ENCODE results near the gene KRTAP1-1.

DNA sequence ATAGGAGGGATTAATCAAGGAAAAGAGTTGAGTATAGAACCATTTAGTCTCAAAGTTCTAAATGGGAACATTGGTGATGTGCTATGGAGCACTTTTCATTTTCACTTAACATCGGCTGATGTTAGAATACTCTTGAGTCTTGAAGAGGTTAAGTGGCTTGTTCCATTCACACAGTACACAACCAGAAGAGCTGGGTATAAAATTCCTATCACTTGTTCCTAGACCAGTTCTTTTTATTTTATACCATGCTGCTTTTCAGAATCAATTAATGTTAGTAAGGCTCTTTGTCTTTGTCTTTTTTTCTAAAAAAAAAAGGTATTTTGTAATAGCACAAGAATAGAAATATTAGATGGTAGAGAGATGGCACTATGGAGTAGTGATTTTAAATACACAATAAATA, 1.7 kb upstream of the KRTAP1-1 start:
- TF ChIP-seq CTCF (IDR thresholded peaks at IDR 0.05; ENCODE audit: low read depth, low read length, poor library complexity, severe bottlenecking), result no peak
- TF ChIP-seq EZH2phosphoT487 (IDR thresholded peaks at IDR 0.05; ENCODE audit: borderline replicate concordance, low read length), result no peak
